Gastroesophageal sphincter (tissue), 4 donors: Measurements from ENCODE around the gene ADCY10. TPM values are rescaled to one million over a fixed set of nuclear protein-coding genes. Genes with fewer than 3 reads are reported as not detected.
"Not testable (repeated sequence)": the region's sequence is repeated elsewhere in the genome, so short reads cannot be mapped to it uniquely, and the experiment has no call there.

ENCODE experiments used
- ATAC-seq: fragments of 150-250 bp; one replicate; pipeline ENCODE4 v1.9.1; 2016; ENCODE audit warnings: mild to moderate bottlenecking, moderate library complexity
- H3K27ac ChIP-seq, 4 donors: fragments of 200-600 bp; sonication (generic) in 3 of 4; 1 replicate in 3 of 4; 2 replicates in 1 of 4; pipeline ENCODE4 v1.5.1; 2016 to 2019
- H3K27me3 ChIP-seq: fragments of 200-600 bp; sonication (generic); one replicate; pipeline ENCODE4 v1.5.1; 2019
- H3K36me3 ChIP-seq, 2 donors: fragments of 200-600 bp; sonication (generic); one replicate each; pipeline ENCODE4 v1.5.1; 2019; ENCODE audit warnings: control low read depth in 1 of 2
- H3K4me1 ChIP-seq, 3 donors: fragments of 200-600 bp; sonication (generic); 1 replicate in 2 of 3; 2 replicates in 1 of 3; pipeline ENCODE4 v1.5.1; 2016 to 2019; ENCODE audit warnings: control low read depth in 2 of 3
- H3K4me3 ChIP-seq, 2 donors: fragments of 200-600 bp; sonication (generic); one replicate each; pipeline ENCODE4 v1.5.1; 2019; ENCODE audit warnings: mild to moderate bottlenecking in 1 of 2, moderate library complexity in 1 of 2
- H3K9me3 ChIP-seq, 3 donors: fragments of 200-600 bp; sonication (generic); one replicate each; pipeline ENCODE4 v1.5.1; 2017 to 2019; ENCODE audit warnings: control low read depth in 2 of 3
- CTCF ChIP-seq, 4 experiments: fragments of 200-600 bp in 2 of 4; fragments of 450-650 bp in 2 of 4; sonication (generic) in 1 of 4; IDR thresholded peaks; one replicate each; pipeline ENCODE4 v1.5.1; 2017 to 2019; ENCODE audit warnings: antibody characterized with exemption in 4 of 4, mild to moderate bottlenecking in 2 of 4, moderate library complexity in 2 of 4
- EP300 ChIP-seq: sonication (generic); formaldehyde crosslinking; IDR thresholded peaks from one replicate; pipeline ENCODE4 v1.6.1; 2017; ENCODE audit warnings: antibody characterized with exemption, mild to moderate bottlenecking
- POLR2A ChIP-seq, 2 donors: fragments of 450-650 bp; IDR thresholded peaks; one replicate each; pipeline ENCODE4 v1.6.1; 2017; ENCODE audit warnings: antibody characterized with exemption in 2 of 2, mild to moderate bottlenecking in 2 of 2, moderate library complexity in 1 of 2
- POLR2AphosphoS5 ChIP-seq: sonication (generic); formaldehyde crosslinking; IDR thresholded peaks from one replicate; pipeline ENCODE4 v1.6.1; 2017; ENCODE audit warnings: antibody characterized with exemption
- WGBS, 2 donors: methylation state at CpG; one replicate each; pipeline ENCODE4 v1.1.5; 2018; ENCODE audit warnings: low coverage in 1 of 2; 5-methylcytosine and 5-hydroxymethylcytosine counted together
- total RNA-seq, 4 donors: library from RNA; depleted of rRNA; stranded (reverse); fragments of >200 nt; gene quantifications; one replicate each; pipeline ENCODE4 v1.1.0, GENCODE V29; 2016

ADCY10 gene
- total RNA-seq, 4 donors from 2014 or later, result 0.12 to 0.16 TPM; not detected in 2

- Histone ChIP-seq H3K4me3 (no peak overlapping the region), H3K36me3 (no peaks in the 10 kb centered on the region), H3K9me3 (no peaks in the 10 kb centered on the region), H3K4me1 (no peaks in the 10 kb centered on the region), H3K27ac (no peak overlapping the region), H3K27me3 (no peaks in the 10 kb centered on the region)
- 91 to 100% methylated on average over 7 of the region's 7 CpGs for WGBS, 2 donors
- no peak for ATAC-seq
- no peak for TF ChIP-seq CTCF (IDR thresholded peaks at IDR 0.05)
- no peak for TF ChIP-seq EP300
- no peak for TF ChIP-seq POLR2A (IDR thresholded peaks at IDR 0.05)
- no peak for TF ChIP-seq POLR2AphosphoS5
These were observed 35.4 kb downstream of the ADCY10 start for GRCh38 chr1:167878372-167879160.

GRCh38 chr1:167876597-167877175 is 37.2 kb downstream of the ADCY10 start:
- WGBS, 2 donors, result 96 to 98% methylated on average over 3 of the region's 3 CpGs
- Histone ChIP-seq H3K4me3 (no peak overlapping the region), H3K36me3 (no peaks in the 10 kb centered on the region), H3K27me3 (no peaks in the 10 kb centered on the region), H3K4me1 (no peaks in the 10 kb centered on the region), H3K27ac (no peak overlapping the region), H3K9me3 (no peaks in the 10 kb centered on the region)
- no peak for TF ChIP-seq POLR2A (IDR thresholded peaks at IDR 0.05)
- no peak for TF ChIP-seq CTCF (IDR thresholded peaks at IDR 0.05)
- no peak for TF ChIP-seq EP300
- no peak for TF ChIP-seq POLR2AphosphoS5
- ATAC-seq, result no peak

- Histone ChIP-seq H3K36me3 (no peaks in the 10 kb centered on the region), H3K27ac (no peak overlapping the region), H3K9me3 (no peaks in the 10 kb centered on the region), H3K4me1 (no peaks in the 10 kb centered on the region), H3K4me3 (no peak overlapping the region), H3K27me3 (no peaks in the 10 kb centered on the region)
- TF ChIP-seq POLR2AphosphoS5 (no peak), CTCF (IDR thresholded peaks at IDR 0.05) (no peak), POLR2A (IDR thresholded peaks at IDR 0.05) (no peak), EP300 (no peak)
- no peak for ATAC-seq
These were observed 42.6 kb downstream of the ADCY10 start for GRCh38 chr1:167871331-167871730.

GRCh38 chr1:167869157-167870001 is 44.6 kb downstream of the ADCY10 start:
- H3K4me1 ChIP-seq, H3K27ac ChIP-seq, H3K9me3 ChIP-seq, H3K4me3 ChIP-seq, H3K36me3 ChIP-seq, H3K27me3 ChIP-seq, ATAC-seq: not testable (repeated sequence)
- 51 to 73% methylated on average over 10 to 14 of the region's 16 CpGs for WGBS, 2 donors

- not testable (repeated sequence) for H3K4me1 ChIP-seq, ATAC-seq, H3K27ac ChIP-seq, H3K9me3 ChIP-seq, H3K36me3 ChIP-seq, H3K4me3 ChIP-seq, H3K27me3 ChIP-seq
- WGBS, 2 donors, result 88 to 94% methylated on average over 5 to 6 of the region's 8 CpGs
These were observed 47.1 kb downstream of the ADCY10 start for GRCh38 chr1:167866739-167867414.

- H3K4me1 ChIP-seq, H3K27me3 ChIP-seq, H3K27ac ChIP-seq, H3K4me3 ChIP-seq, ATAC-seq, H3K36me3 ChIP-seq, H3K9me3 ChIP-seq: not testable (repeated sequence)
- 86 to 94% methylated on average over 2 of the region's 2 CpGs for WGBS, 2 donors
These were observed 47.6 kb downstream of the ADCY10 start for GRCh38 chr1:167866326-167866725.

GRCh38 chr1:167865804-167866308 is 48.1 kb downstream of the ADCY10 start:
- ATAC-seq, H3K9me3 ChIP-seq: not testable (repeated sequence)
- WGBS, 2 donors, result 95% methylated on average over 3 to 9 of the region's 10 CpGs

GRCh38 chr1:167865193-167865592 is 48.7 kb downstream of the ADCY10 start:
- not testable (repeated sequence) for H3K9me3 ChIP-seq, H3K4me1 ChIP-seq, ATAC-seq, H3K27me3 ChIP-seq, H3K36me3 ChIP-seq, H3K4me3 ChIP-seq, H3K27ac ChIP-seq

More at GRCh38 chr1:167865804-167866308, 48.1 kb downstream of the ADCY10 start:
- H3K4me1 ChIP-seq, H3K4me3 ChIP-seq, H3K27ac ChIP-seq, H3K27me3 ChIP-seq, H3K36me3 ChIP-seq: not testable (repeated sequence)
